Inflammatory macrophage treated with lipopolysaccharide for 1 hour (primary cell): ENCODE data around the gene SRGN.
"Not testable (repeated sequence)": the region's sequence is repeated elsewhere in the genome, so short reads cannot be mapped to it uniquely, and the experiment has no call there.

Experiments used
- DNase-seq, 2 donors: peaks; one replicate each; pipeline ENCODE4 v3.0.0-alpha.2; 2020 to 2022

SRGN gene, protein sequence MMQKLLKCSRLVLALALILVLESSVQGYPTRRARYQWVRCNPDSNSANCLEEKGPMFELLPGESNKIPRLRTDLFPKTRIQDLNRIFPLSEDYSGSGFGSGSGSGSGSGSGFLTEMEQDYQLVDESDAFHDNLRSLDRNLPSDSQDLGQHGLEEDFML

DNA sequence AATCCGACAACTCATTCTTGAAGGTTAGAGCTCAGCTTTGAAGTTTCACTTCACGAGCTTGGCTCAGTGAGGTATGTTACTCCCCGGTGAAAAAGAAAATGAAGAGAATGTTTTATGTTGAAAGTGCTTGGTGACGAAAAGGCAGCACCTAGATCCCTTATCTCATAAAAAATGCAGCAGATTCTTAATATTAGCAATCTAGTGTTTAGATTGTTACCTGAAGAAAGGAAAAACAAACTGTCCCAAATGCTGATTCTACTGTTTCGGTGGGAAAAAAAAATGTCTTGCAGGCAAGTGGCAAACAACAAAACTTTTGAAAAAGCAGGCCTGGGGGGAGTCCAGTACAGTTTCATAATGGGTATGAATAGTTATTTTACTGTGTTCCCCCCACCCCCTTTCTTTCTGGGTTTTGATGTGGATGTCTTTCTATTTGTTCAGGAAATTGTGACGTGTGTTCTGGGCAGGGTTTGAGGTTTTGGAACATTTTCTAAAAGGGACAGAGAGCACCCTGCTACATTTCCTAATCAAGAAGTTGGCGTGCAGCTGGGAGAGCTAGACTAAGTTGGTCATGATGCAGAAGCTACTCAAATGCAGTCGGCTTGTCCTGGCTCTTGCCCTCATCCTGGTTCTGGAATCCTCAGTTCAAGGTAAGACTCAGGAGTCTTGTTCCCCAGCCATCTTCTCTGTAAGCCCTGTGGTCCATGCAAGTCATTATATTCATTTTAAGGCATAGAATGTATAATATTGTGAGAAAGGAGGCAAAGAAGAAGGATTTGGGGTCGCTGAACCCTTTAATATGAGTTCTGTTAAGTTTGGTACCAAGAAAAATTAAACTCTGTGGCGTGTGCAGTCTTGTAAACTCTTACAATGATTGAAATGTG is at the start of gene SRGN:
TSS of gene SRGN (plus strand) at position 514 of the 881 bp plus-strand sequence. CDS start at position 569, 55 bp downstream.
- peak; percentile 98 to 99 for DNase-seq

DNA sequence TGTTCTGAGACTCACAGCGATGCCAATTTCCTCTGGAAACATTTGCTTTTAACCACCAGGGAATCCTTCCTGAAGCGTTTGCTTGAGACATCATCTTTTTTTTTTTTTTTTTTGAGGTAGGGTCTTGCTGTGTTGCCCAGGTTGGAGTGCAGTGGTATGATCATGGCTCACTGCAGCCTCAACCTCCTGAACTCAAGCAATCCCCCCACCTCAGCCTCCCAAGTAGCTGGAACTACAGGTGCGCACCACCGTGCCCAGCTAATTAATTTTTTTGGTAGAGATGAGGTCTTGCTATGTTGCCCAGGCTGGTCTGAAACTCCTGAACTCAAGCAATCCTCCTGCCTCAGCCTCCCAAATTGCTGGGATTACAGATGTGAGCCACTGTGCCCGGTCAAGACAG is 47.0 kb upstream of the SRGN start:
- not testable (repeated sequence) for DNase-seq

DNA sequence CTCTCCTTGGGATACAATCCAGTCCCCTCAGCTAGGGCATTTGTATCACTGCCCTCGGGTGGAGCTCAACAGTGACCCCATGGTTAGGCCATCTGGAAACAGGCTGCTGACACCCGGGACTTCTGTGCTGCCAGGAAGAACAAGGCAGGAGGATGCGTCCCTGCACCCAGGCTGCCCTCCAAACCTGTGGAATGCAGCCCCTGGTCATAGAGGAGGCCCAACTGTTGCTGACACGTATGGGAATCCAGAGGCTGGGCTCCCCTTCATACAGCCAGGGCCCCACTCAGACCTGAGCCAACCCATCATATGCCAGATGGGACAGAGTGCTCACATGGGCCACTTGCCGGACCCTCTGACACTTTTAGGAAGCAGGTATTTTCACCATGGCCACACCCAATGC is 45.5 kb upstream of the SRGN start:
- DNase-seq: no peak

DNA sequence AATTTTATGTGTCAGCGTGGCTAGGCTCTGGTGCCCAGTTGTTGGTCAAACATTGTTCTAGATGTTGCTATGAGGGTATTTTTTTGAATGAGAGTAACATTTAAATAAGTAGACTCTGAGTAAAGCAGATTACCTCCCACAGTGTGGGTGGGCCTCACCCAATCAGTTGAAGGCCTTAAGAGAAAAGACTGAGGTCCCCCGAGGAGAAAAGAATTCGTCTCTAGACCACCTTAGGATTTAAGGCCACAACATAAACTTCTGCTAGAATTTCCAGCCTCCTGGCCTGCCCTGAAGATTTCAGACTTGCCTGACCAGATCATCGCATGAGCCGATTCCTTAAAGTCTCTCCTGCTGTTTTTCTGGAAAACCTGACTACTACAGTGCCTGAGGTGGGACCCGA is 45.1 kb upstream of the SRGN start:
- DNase-seq: no peak

DNA sequence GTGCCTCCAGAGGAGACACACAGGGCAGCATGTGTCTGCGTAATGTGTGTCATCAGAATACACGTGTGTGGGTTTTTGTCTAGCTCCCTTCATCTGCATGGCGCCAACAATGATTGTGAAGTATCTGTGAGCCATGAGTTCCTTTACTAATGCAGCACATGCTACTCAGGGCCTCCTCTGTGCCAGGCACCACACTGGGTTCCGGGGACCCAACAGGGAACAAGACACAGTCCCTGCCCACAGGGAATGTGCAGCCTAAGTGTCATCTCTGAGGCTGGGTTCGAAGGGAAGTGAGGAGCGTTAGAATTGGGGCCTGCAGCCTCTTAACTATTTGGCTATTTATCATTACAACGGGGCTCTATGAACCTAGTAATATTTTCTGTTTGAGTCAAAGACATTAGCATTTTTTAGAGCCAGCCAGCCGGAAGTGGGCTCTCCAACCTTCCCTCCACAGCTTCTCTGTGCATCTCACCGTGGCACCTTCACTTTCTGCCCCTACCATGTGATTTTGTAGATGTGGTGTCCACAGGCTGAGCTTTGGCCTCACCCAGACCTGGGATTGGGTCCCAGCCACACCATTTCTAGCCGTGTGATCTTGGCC is 43.9 kb upstream of the SRGN start:
- peak in 1 of 2 donors; percentile 34 for DNase-seq

DNA sequence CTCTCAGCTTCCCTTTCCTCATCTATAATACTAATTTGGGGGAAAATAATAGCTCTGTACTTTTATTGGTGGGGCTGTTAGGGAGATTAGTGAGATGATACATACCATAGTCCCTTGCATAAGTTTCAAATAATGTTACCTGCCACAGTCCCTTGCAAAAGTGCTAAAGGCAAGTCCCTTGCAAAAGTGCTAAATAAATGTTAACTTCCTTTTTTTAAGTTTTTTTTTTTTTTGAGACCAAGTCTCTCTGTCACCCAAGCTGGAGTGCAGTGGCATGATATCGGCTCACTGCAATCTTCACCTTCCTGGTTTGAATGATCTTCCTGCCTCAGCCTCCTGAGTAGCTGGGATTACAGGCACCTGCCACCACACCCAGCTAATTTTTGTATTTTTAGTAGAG is 43.4 kb upstream of the SRGN start:
- peak; percentile 51 to 75 for DNase-seq

DNA sequence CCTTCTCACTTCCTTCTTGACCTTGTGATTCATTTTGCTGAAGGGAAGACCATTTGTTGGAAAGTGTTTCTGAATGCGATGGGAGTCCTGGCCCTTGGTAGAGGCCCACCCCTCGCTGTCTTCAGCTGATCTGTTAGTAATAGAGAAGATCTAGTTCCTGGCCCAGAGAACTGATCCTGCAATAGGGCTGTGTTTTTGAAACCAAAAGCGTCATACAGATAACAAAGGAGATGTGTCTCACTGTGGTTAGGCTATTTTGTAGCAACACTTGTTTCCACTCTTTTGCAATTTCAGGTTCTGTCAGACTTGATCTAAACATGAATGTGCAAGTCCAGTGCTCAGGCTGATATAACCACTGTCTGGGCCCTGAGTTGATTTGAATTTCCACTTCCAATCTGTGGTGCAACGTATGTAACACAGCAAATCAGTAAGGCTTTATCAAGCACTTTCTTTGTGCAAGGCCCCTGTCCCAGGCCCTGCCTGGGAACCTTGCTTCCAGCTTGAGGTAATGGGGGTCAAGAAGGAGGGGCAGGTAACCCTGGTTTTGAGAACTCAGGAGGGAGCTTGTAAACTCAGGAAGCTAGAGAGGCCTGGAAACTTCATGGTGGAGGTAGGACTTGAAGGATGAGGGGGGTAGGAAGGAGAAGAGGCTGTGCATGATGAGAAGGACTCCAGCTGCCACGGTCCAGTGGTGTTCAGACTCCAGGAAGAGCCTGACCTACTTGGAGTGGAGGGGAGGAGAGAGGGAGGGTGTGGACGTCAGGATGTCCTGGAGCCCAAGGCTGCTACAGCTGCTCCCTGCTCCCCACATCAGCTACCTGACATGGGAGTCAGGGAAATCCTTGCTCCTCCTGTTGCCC is 42.2 kb upstream of the SRGN start:
- peak; percentile 93 to 99 for DNase-seq

DNA sequence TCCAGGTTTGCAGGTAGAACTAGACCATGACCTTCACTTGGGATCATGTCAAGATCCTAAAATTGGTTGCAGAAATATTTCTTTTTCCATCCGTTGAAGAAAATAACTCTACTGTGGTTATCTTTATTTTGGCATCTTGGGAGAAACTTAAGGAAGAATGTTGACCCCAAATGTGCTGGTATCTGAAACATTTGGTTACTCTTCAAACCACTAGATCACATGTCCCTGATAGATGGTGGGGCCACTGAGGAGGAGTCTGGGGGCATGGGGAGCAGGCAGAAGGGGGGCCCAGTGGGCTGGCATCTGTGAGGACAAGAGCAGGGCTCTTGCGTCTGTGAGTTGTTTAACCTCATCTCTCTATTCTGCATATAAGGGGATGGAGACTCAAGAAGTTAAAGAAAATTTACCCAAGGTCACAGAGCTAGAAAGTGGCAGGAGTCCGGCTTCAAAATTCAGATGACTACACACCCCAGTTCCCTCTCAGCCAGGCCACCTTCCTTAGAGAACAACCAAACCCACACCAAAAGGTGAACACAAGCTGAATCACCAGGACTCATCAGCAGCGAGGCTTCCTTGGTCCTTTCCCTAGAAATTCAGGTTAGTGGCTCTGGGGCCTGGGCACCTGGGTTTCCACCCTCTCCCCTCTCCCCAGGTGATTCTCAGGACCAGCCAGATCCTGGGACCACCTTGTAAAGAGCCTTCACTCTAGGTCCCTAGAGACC is 40.6 kb upstream of the SRGN start:
- DNase-seq: peak; percentile 67 to 73

DNA sequence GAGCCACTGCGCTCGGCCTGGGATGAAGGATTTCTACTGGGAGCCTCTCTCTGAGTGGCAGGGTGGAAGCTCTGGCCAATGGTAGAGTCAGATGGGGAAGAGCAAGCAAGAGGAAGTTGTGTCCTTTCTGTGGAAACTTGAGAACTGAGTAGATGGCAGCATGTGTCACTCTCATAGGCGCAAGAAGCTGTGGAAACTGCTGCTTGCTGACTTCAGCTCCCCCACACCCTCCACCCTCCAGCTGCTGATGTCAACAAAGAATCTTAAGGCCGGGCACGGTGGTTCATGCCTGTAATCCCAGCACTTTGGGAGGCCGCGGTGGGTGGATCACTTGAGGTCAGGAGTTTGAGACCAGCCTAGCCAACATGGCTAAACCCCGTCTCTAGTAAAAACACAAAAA is 39.8 kb upstream of the SRGN start:
- DNase-seq: peak; percentile 89 to 98

DNA sequence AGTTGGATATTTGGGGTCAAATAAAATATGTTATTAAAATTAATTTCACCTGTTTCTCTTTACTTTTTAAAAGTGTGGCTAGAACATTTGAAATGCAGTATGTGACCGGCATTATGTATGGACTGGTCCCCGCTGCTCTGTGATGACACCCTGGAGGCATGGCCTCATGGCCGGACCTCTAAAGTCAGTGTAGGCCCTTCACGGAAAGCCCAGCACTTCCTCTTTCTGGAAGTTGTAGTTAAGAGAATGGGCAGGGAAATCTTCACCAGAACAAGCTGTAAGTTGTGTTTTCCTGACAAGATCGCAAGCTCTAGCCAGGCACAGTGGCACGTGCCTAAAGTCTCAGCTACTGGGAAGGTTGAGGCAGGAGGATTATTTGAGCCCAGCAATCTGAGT is 38.3 kb upstream of the SRGN start:
- peak; percentile 88 to 93 for DNase-seq

DNA sequence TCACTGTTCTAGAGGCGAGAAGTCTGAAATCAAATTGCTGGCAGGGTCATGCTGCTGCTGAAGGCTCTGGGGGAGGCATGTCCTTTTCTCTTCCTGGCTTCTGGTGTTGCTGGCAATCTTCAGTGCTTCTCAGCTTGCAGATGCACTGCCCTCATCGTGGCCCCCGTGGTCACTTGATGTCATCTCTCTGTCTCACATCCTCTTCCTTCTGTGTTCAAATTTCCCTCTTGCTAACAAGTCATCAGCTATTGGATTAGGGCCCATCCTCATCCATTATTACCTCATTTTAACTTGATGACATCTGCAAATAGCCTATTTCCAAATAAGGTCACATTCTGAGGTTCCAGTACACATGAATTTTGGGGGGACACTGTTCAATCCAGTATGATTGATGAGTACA is 36.6 kb upstream of the SRGN start:
- DNase-seq: peak; percentile 86 to 92

DNA sequence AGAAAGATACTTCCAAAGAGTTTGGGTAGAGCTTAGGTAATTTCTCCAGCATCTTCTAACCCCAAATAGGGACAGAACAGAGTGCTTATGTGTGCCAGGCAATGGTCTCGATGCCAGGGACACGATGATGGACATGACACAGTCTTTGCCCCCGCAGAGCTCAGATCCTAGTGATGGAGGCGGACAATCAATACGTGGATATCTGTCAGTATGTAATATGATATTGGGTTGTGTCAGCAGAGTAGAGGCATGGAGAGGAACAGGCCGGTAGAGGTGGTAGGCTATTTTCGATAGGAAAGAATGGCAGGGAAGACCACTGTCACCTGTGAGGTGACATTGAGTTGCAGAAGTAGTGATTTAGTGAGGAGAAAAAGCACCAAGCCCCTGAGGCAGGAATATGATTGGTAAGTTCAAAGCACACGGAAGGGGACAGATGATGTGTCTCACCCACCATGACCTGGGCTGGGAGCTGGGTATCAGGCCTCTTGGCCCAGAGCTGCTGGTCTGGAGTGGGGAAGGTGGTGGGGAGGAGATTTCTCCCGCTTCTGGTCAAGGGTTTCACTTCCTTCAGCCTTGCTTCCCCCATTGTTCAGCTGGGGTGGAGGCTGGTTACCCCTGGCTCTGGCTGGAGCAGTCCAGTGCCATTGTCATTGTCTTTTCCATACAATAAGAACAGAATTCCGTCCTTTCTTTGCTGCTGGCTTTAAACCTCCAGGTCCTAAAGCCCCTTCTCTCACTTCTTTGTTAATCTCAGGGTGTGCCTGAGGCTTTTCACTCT is 36.0 kb upstream of the SRGN start:
- peak; percentile 49 to 65 for DNase-seq

DNA sequence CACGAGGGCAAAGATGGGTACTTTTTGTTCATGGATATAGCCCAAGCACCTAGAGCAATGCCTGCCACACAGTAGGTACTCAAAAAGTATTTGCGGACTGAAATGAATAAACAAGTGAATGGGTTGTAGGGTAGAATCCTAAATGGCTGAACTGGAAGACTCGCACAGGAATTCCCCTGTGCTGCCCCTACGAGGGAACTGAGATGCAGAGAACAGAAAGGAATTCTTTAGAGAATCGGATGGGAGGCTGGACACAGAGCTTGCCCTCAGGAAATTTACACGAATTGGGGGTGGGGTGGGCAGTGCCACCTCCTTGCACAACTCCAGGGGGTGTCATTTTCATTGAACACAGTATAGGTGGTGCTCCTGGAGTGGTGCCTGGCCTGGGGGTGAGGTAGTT is 35.2 kb upstream of the SRGN start:
- DNase-seq: no peak

DNA sequence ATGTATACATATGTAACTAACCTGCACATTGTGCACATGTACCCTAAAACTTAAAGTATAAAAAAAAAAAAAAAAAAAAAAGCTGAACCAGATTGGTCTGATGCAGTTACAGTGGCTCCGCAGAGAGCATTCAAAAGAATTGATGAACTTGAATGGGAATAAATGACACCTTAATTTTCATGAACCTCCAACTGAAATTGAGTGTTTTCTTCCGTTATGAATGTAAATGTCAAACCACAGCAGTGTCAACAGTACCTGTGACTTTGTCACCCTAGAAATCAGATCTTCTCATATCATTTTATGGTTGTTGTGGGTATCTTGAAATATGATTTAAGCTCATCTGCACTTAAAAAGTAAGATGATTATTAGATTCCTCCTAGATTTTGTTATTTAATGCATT is 32.7 kb upstream of the SRGN start:
- no peak for DNase-seq

DNA sequence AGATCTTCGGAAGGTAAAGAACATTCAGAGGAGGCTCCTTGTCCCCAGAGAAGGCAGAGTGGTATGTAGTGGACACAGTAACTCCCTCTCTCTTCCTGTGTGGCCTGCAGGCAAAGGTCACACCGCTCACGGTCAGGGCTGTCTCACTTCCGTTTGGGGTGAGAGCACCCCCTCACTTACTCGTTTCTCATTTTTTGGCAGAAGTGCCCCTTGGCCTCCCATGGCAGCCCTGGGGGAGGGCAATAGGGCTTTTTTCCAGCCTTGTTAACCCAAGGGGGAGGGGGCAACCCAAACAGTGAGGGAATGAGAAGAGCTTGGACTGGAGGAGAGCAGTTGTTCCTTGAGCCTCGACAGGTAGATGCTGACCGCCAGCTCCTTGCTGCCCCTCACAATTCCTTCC is 31.8 kb upstream of the SRGN start:
- DNase-seq: peak; percentile 66 to 75

DNA sequence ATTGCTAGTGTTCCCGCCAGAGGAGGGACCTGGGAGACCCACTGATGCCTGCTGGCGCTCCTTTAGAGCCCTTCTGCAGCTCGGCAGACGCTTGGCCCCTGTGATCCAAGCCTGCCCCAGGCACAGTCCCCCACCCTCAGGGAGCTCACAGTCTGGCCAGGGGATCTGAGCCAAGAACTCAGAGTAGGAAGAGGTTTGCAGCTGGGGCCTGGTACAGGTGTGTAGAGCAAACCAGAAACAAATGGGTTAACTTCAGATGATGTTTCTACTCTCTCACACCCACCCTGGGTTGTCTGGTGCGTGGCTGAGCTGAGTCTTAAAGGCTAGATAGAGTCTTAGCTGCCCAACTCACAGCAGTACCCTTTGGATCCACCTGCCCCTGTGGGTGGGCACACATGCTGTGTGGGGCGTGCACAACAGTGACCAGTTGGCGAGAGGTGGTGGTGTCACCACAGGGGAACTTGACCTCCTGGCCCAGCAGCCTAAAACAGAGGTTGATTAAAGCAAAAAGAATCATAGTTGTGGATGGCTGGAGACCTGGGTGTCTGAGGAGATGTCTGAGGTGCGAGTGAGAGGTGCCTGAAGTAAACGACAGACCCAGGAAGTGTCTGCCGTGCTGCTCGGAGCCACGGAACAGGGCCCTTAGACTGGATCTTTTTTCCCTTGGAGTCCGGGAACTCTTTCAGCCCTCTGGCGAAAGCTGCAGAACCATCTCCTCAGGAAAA is 31.2 kb upstream of the SRGN start:
- DNase-seq: no peak

DNA sequence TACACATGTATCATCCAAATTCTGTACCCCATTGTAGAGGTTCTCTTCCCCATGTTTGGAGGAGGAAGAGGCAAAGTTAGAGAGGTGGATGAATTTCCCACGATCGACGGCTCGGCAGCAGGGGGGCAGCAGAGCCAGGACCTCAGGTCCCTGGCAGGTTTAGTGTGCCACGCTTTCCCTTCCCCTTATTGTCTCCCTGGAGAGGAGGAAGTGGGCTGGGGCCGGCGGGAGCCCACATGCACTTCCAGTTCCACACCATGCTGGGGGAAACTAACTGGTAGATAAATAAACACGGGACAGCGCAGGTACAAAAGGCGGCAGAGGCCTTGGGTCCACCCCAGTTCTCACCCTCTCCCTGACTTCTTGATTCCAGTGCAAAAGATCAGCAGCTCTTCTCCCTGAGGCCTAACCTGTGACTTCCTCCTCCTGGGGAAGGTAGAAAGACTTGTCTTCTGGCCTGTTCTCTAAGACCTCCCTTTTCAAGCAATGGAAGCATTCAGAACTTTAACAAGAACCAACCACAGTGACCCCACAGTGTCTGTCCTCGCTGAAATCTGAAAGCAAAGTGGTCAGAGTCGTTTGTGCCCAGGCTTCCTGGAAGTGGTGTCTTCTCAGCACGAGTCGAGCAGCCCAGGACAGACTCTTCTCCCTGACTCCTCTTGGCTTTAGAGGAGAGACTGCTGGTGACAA is 30.5 kb upstream of the SRGN start:
- peak; percentile 52 to 59 for DNase-seq

DNA sequence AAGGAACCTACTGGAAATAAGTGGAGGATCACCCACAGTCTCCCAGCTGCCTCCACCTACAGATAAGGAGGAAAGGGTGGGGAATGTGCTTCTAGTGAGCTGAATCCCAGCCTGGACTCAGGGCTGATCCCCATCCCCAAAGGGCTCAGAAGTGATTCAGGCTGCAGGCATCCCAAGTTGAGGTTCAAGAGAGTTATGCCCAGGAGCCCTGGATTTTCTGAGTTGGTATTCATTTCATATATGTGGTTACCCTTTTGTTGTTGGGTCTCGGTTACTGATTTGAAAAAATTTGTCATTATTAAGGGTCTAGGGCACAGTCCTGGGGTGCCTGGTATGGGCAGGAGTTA is 30.0 kb upstream of the SRGN start:
- no peak for DNase-seq

DNA sequence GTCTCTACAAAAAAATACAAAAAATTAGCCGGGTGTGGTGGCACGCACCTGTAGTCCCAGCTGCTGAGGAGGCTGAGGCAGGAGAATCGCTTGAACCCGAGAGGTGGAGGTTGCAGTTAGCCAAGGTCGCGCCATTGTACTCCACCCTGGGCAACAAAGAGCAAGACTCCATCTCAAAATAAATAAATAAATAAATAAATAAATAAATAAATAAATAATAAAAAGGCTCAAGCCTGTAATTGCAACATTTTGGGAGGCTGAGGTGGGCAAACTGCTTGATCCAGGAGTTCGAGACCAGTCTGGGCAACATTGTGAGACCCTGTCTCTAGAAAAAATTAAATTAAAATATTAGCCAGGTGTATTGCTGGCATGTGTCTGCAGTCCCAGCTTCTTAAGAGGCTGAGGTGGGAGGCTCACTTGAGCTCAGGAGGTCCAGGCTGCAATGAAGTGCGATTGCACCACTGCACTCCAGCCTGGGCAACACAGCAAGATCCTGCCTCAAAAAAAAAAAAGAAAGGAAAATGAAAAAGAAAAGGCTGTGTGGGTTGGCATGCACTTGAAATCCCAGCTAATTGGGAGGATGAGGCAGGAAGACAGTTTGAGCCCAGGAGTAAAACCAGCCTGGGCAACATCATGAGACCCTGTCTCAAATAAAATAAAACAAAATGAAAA is 27.6 kb upstream of the SRGN start:
- no peak for DNase-seq
